Upper lobe of left lung (tissue), 6 donors: ENCODE results near the gene FNDC1. TPM values are rescaled to one million over a fixed set of nuclear protein-coding genes. Genes with fewer than 3 reads are reported as not detected.
"Not testable (repeated sequence)": the region's sequence is repeated elsewhere in the genome, so short reads cannot be mapped to it uniquely, and the experiment has no call there.

ENCODE experiments used
- ATAC-seq, 2 donors: fragments of 200-7000 bp; cut with Tn5 transposase; one replicate each; pipeline ENCODE4 v1.9.1; 2022; ENCODE audit warnings: mild to moderate bottlenecking in 2 of 2, moderate library complexity in 2 of 2; ENCODE audit not compliant: low FRiP score in 2 of 2
- DNase-seq, 2 donors: peaks; one replicate each; pipeline ENCODE4 v3.0.0-alpha.2; 2019 to 2020
- H3K27ac ChIP-seq, 4 donors: fragments of 200-600 bp; sonication (generic); one replicate each; pipeline ENCODE4 v1.5.1; 2016 to 2019
- H3K27me3 ChIP-seq, 4 donors: fragments of 200-600 bp; sonication (generic); one replicate each; pipeline ENCODE4 v1.5.1; 2017 to 2019
- H3K36me3 ChIP-seq, 4 donors: fragments of 200-600 bp; sonication (generic); one replicate each; pipeline ENCODE4 v1.5.1; 2016 to 2019
- H3K4me1 ChIP-seq, 4 donors: fragments of 200-600 bp; sonication (generic); one replicate each; pipeline ENCODE4 v1.5.1; 2018 to 2019
- H3K4me3 ChIP-seq, 4 donors: fragments of 200-600 bp; sonication (generic); one replicate each; pipeline ENCODE4 v1.5.1; 2017 to 2019; ENCODE audit warnings: mild to moderate bottlenecking in 2 of 4, moderate library complexity in 1 of 4
- H3K9me3 ChIP-seq, 4 donors: fragments of 200-600 bp; sonication (generic); one replicate each; pipeline ENCODE4 v1.5.1; 2018 to 2019
- EP300 ChIP-seq, 4 donors: sonication (generic); formaldehyde crosslinking; IDR thresholded peaks; one replicate each; pipeline ENCODE4 v1.5.1; 2017; ENCODE audit warnings: antibody characterized with exemption in 4 of 4, control low read depth in 2 of 4
- POLR2A ChIP-seq, 4 donors: fragments of 450-650 bp; IDR thresholded peaks; one replicate each; pipeline ENCODE4 v1.5.1; 2016 to 2017; ENCODE audit warnings: antibody characterized with exemption in 4 of 4, mild to moderate bottlenecking in 2 of 4
- POLR2AphosphoS5 ChIP-seq, 2 donors: sonication (generic); formaldehyde crosslinking; IDR thresholded peaks; one replicate each; pipeline ENCODE4 v1.5.1; 2017; ENCODE audit warnings: antibody characterized with exemption in 2 of 2
- WGBS, 2 donors: methylation state at CpG; one replicate each; pipeline ENCODE4 v1.1.5; 2017 to 2018; 5-methylcytosine and 5-hydroxymethylcytosine counted together
- total RNA-seq, 6 donors: library from RNA; depleted of rRNA in 4 of 6; stranded (reverse); fragments of >200 nt in 4 of 6; gene quantifications; one replicate each; pipeline versions ENCODE4 v1.1.0 to v1.2.1, GENCODE V29; 2016 to 2021
- TF ChIP-seq, protein P1 (sequence below), 6 experiments: fragments of 450-650 bp in 4 of 6; fragments of 200-600 bp in 2 of 6; sonication (generic) in 2 of 6; IDR thresholded peaks; one replicate each; pipeline ENCODE4 v1.5.1; 2016 to 2019; ENCODE audit warnings: antibody characterized with exemption in 6 of 6
- donor health status: DM: no; HTN: no; CAD: no; lungs with moderate emphysema.
- donor health status: DM: no; HTN: yes; CAD: no; lungs with severe emphysema.

Gene FNDC1
- total RNA-seq, result 1 to 10 TPM in 2 of 6 donors, under 1 TPM in 2, not detected in 2; 0.30 to 1.8 (median 0.65) TPM

DNA sequence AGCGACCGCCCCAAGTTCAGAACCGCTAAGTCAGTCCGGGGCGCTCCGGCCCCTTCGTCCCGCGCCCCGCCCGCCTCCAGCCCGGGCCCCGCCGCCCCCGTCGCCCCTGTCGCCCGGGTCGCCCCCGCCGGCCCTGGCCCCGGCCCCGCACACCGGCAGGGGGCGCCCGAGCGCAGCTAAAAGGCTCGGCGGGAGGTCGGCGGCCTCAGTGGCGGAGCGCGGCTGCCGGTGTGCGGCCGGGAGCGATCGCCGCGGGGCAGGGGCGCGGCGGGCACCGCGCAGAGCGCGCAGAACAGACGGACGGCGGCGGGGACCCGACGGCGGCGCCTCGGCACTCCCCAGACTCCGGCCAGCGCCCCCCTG is at the start of gene FNDC1:
TSS of gene FNDC1 (plus strand) at position 208 of the 363 bp plus-strand sequence. CDS start 197 bp downstream, outside the sequence.
- Histone ChIP-seq H3K4me3 (peak within 1 kb of the TSS in 3 of 4 donors; percentile 34 to 39 (median 39)), H3K4me1 (peaks cover 15 to 23% (median 17%) of the 10 kb centered on the region in 4 donors)
- ATAC-seq, result peak in 1 of 2 donors; percentile 86

DNA sequence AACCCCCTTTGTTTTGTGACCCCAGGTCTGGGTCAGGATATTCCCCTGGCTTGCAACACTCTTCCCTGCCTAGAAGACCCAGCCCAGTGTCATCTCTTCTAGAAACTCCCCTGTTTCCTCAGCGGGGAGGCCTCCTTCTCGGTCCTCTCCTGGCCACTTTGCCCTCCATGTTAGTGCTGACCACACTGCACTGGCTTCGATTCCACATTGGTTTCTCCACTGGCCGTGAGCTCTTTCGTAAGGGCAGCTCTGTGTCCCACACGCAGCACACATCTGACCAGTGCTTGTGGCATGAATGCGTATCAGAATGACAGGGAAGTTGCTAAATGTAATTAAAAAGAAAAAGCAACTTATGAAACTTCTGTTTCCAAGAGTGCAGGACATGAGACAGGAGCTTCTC is 49.4 kb upstream of the FNDC1 start:
- H3K27me3 ChIP-seq, result no peaks in the 10 kb centered on the region
- ATAC-seq (peak in 1 of 2 donors; percentile 46), DNase-seq (peak in 1 of 2 donors; percentile 46)
- no peaks in the 10 kb centered on the region for H3K36me3 ChIP-seq
- H3K4me1 ChIP-seq, result peaks cover 0 to 4% (median 0%) of the 10 kb centered on the region in 4 donors
- H3K4me3 ChIP-seq, result no peak overlapping the region
- TF ChIP-seq POLR2AphosphoS5 (IDR thresholded peaks at IDR 0.05) (peak; percentile 47), POLR2A (IDR thresholded peaks at IDR 0.05) (peak in 1 of 4 donors; percentile 45), EP300 (IDR thresholded peaks at IDR 0.05) (peak in 1 of 4 donors; percentile 16)
- TF ChIP-seq, protein P1, sequence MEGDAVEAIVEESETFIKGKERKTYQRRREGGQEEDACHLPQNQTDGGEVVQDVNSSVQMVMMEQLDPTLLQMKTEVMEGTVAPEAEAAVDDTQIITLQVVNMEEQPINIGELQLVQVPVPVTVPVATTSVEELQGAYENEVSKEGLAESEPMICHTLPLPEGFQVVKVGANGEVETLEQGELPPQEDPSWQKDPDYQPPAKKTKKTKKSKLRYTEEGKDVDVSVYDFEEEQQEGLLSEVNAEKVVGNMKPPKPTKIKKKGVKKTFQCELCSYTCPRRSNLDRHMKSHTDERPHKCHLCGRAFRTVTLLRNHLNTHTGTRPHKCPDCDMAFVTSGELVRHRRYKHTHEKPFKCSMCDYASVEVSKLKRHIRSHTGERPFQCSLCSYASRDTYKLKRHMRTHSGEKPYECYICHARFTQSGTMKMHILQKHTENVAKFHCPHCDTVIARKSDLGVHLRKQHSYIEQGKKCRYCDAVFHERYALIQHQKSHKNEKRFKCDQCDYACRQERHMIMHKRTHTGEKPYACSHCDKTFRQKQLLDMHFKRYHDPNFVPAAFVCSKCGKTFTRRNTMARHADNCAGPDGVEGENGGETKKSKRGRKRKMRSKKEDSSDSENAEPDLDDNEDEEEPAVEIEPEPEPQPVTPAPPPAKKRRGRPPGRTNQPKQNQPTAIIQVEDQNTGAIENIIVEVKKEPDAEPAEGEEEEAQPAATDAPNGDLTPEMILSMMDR (IDR thresholded peaks at IDR 0.05), result no peak
- WGBS, 2 donors, result 62 to 92% methylated on average over 7 of the region's 7 CpGs
- H3K9me3 ChIP-seq, result no peaks in the 10 kb centered on the region
- H3K27ac ChIP-seq, result peak overlapping the region in 3 of 4 donors; percentile 60 to 72 (median 61)

More for the DNA sequence above, at the start of gene FNDC1:
- Histone ChIP-seq H3K9me3 (no peaks in the 10 kb centered on the region), H3K36me3 (no peaks in the 10 kb centered on the region), H3K27me3 (peaks cover 0 to 27% (median 7%) of the 10 kb centered on the region in 4 donors), H3K27ac (no peak within 1 kb of the TSS)
- no CpG with 5 or more reads among the region's 59 CpGs for WGBS, 2 donors
- TF ChIP-seq POLR2AphosphoS5 (IDR thresholded peaks at IDR 0.05), result no peak
- TF ChIP-seq, protein P1 (IDR thresholded peaks at IDR 0.05), result peak; percentile 9 to 42 (median 30)
- DNase-seq, result peak in 1 of 2 donors; percentile 94

DNA sequence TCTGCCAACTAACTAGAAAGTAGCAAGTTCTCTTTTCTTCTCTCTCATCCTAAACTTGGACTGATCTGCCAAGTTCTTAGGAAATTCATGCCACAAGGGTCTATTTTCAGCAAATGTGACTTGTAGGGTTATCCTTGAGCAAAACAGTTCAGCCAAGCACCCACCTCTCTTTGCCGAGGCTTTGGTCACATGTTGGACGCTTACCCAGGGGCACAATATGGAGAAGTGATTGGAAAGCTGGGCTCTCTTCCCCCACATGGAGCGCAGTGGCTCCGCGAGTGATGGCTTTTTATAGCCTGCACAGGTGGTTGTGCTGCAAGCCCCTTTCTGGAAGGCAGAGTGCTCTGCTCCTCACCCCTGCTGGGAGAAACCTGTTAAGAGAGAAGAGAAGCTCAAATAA is 47.7 kb upstream of the FNDC1 start:
- 80 to 95% methylated on average over 3 to 5 of the region's 5 CpGs for WGBS, 2 donors
- H3K27me3 ChIP-seq, result no peaks in the 10 kb centered on the region
- DNase-seq, result no peak
- H3K36me3 ChIP-seq, result no peaks in the 10 kb centered on the region
- TF ChIP-seq POLR2A (IDR thresholded peaks at IDR 0.05) (peak in 1 of 4 donors; percentile 38), POLR2AphosphoS5 (IDR thresholded peaks at IDR 0.05) (no peak)
- peak overlapping the region in 2 of 4 donors; percentile 42 to 52 for H3K27ac ChIP-seq
- H3K9me3 ChIP-seq, result no peaks in the 10 kb centered on the region
- ATAC-seq, result no peak
- no peak overlapping the region for H3K4me3 ChIP-seq
- H3K4me1 ChIP-seq, result peaks cover 0 to 4% (median 0%) of the 10 kb centered on the region in 4 donors

DNA sequence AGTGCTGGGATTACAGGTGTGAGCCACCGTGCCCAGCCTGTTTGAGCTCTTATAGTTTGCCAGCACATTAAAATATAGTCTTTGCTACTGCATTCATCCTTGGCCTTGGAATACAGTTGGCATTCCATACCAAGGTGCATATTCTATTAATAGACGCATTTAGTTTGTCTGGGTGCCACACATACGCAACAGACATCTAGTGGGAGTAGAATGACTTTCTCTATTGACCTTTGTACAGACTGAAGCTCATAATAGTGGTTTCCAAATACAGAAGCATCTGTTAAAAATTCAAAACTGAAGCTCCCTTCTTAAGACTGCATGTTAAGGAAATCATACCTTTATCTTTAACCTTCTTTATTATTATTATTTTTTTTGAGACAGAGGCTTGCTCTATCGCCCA is 46.7 kb upstream of the FNDC1 start:
- TF ChIP-seq EP300 (IDR thresholded peaks at IDR 0.05) (no peak), POLR2AphosphoS5 (IDR thresholded peaks at IDR 0.05) (no peak), POLR2A (IDR thresholded peaks at IDR 0.05) (no peak)
- TF ChIP-seq, protein P1 (IDR thresholded peaks at IDR 0.05), result no peak
- Histone ChIP-seq H3K9me3 (no peaks in the 10 kb centered on the region), H3K27me3 (no peaks in the 10 kb centered on the region), H3K36me3 (no peaks in the 10 kb centered on the region), H3K4me3 (no peak overlapping the region), H3K4me1 (peaks cover 0 to under 1% (median 0%) of the 10 kb centered on the region in 4 donors), H3K27ac (no peak overlapping the region)
- DNase-seq (no peak), ATAC-seq (no peak)
- WGBS, 2 donors, result 84 to 88% methylated on average over 4 of the region's 4 CpGs

DNA sequence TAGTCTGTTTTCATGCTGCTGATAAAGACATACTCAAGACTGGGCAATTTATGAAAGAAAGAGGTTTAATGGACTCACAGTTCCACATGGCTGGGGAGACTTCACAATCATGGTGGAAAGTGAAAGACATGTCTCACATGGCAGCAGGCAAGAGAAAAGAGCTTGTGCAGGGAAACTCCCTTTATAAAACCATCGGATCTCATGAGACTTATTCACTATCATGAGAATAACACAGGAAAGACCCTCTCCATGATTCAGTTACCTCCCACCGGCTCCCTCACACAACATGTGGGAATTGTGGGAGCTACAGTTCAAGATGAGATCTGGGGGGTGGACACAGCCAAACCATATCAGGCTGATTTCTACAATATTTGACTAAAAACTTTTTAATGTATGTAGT is 45.4 kb upstream of the FNDC1 start:
- not testable (repeated sequence) for H3K36me3 ChIP-seq, H3K9me3 ChIP-seq, ATAC-seq, DNase-seq, H3K27me3 ChIP-seq, H3K4me1 ChIP-seq, H3K27ac ChIP-seq, H3K4me3 ChIP-seq
- WGBS, 2 donors, result 90 to 97% methylated on average over 2 of the region's 2 CpGs

DNA sequence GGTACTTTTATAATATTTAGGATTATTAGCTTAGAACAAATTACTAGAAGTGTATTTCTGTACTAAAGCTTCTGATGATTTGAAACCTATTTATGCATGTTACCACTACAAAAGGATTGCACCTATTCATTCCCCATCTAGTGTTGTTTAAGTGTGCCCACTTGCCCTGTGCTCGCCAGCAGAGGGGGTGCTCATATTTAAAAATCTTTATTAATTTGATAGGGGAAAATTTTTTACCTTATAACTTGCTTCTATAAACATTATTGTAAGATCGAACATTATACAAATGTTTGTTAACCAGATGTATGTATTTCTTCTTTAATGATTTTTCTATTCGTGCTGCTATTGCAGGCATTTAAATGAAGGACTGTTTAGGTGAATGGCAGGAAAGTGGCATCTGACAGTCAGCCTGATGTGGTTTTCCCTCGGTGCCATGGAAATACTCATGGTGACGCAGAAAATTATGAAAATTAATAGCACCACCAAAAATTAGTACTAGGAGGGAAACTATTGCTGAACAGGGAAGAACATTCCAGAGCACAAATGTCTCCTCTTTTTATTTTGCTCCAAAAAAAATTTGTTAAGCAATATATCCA is 44.1 kb upstream of the FNDC1 start:
- ATAC-seq, result no peak
- Histone ChIP-seq H3K36me3 (no peaks in the 10 kb centered on the region), H3K27me3 (no peaks in the 10 kb centered on the region), H3K9me3 (no peaks in the 10 kb centered on the region), H3K4me3 (no peak overlapping the region), H3K27ac (no peak overlapping the region), H3K4me1 (no peaks in the 10 kb centered on the region)
- WGBS, 2 donors, result 70 to 75% methylated on average over 5 of the region's 5 CpGs
- TF ChIP-seq POLR2AphosphoS5 (IDR thresholded peaks at IDR 0.05) (no peak), EP300 (IDR thresholded peaks at IDR 0.05) (no peak), POLR2A (IDR thresholded peaks at IDR 0.05) (no peak)
- TF ChIP-seq, protein P1 (IDR thresholded peaks at IDR 0.05), result no peak
- no peak for DNase-seq
